NOMO-1 treated with DMSO at 0.1 percent for 48 hours (cell line): ENCODE measurements around the gene ERVH48-1.
A peak's percentile ranks its signal among the peaks of the same experiment; 100 is the strongest.
"Not testable (repeated sequence)": the region's sequence is repeated elsewhere in the genome, so short reads cannot be mapped to it uniquely, and the experiment has no call there.

Experiments
- DNase-seq: peaks from one replicate; lab custom pipeline; 2025; ENCODE audit not compliant: unreplicated experiment; lab: John Stamatoyannopoulos, UW

ERVH48-1 gene

DNA sequence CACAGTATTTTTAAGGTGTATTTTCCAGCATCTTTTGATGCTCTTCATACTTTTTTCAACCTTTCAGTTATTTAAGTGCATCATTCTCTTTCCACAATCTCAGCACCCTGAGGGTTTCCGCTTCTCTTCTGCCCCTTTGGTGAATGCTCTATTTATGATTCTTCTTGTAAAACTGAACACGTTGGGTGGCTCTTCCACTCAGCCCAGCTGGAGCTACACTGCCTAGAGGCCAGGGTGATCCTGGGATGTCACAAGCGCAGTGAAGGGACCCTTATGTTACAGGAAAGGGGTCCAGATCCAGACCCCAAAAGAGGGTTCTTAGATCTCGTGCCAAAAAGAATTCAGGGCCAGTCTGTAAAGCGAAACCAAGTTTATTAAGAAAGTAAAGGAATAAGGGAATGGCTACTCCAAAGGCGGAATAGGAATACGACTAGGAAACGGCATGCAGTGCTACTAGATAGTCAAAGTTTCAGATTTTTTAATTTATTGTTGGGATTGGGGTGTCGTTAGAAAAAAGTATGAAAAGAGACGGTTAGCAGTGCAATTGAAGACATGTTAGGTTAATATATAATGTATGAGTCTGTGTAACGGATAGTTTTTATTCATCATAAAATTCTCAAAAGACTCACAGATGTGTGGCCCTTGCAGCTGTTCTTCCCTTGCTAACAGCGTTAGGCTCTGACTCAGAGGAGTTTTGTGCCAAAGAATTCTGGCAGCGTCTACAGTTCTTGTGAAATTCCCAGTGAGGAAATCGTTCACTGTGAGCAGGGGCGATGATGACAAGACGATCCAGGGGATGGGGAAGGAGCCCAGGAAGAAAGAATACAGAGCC, 14.4 kb upstream of the ERVH48-1 start:
- DNase-seq: no peak

DNA sequence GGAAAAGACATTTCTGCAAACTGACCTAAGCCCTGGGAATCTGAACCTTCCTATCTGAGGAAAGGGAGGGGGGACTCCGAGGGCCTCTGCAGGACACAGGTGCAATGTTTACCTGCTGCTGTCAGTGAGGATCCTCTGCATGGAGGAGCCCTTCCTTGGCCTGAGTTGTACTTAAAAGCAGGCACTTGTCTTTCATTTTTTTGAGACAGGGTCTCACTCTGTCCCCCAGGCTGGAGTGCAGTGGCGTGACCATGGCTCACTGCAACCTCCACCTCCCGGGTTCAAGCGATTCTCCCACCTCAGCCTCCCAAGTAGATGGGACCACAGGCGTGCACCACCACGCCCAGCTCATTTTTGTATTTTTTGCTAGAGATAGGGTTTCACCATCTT, 13.2 kb upstream of the ERVH48-1 start:
- not testable (repeated sequence) for DNase-seq

- DNase-seq: no peak
These were observed 12.7 kb upstream of the ERVH48-1 start for GRCh38 chr21:42937960-42938605.

GRCh38 chr21:42937034-42937940, 11.9 kb upstream of the ERVH48-1 start:
- peak; percentile 28 for DNase-seq

- DNase-seq: not testable (repeated sequence)
These were observed 10.9 kb upstream of the ERVH48-1 start for GRCh38 chr21:42936360-42936759.

DNA sequence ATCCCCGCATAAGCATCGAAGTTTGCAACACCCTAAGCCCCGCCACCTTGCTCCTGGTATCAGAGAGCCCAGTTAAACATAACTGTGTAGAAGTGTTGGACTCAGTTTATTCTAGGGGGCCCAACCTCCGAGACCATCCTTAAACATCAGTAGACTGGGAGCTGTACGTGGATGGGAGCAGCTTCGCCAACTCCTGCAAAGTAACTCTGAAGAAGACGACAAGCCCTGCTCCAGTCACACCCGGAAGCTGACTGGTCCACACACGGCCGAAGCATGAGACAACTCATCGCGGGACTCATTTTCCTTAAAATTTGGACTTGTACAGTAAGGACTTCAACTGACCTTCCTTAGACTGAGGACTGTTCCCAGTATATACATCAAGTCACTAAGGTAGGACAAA, 8.5 kb upstream of the ERVH48-1 start:
- DNase-seq: not testable (repeated sequence)

GRCh38 chr21:42933137-42933970, 7.9 kb upstream of the ERVH48-1 start:
- DNase-seq: not testable (repeated sequence)

- not testable (repeated sequence) for DNase-seq
These were observed 7.1 kb upstream of the ERVH48-1 start for GRCh38 chr21:42932378-42933136.

DNA sequence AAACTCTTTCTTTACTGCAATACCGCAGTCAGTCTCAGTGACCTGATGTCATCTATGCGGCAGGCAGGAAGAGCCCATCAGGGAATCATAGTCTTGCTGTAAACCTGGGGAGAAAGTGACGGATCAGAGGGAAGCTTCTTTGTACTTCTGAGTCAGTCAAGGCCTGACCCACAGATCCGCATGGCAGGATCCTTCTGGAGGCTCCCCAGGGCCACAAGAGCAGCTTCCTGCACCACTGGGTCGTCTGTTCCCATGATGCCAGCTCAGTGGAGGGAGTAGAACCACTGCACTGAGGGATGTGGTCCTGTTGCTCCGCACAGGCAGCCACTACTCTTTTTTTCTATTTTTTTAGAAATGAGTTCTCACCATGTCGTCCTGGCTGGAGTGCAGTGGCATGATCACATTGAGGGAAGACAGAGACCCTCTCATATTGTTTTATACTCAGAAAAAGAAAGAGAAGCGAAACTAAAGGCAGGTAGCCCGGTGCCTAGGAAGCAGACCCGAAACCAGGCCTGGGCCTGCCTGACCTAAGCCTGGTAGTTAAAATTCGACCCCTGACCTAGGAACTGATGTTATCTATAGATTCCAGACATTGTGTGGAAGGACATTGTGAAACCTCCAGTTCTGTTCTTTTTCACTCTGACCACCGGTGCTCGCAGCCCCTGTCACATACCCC, 6.3 kb upstream of the ERVH48-1 start:
- no peak for DNase-seq

- DNase-seq: no peak
These were observed 4.5 kb upstream of the ERVH48-1 start for GRCh38 chr21:42929969-42930368.

DNA sequence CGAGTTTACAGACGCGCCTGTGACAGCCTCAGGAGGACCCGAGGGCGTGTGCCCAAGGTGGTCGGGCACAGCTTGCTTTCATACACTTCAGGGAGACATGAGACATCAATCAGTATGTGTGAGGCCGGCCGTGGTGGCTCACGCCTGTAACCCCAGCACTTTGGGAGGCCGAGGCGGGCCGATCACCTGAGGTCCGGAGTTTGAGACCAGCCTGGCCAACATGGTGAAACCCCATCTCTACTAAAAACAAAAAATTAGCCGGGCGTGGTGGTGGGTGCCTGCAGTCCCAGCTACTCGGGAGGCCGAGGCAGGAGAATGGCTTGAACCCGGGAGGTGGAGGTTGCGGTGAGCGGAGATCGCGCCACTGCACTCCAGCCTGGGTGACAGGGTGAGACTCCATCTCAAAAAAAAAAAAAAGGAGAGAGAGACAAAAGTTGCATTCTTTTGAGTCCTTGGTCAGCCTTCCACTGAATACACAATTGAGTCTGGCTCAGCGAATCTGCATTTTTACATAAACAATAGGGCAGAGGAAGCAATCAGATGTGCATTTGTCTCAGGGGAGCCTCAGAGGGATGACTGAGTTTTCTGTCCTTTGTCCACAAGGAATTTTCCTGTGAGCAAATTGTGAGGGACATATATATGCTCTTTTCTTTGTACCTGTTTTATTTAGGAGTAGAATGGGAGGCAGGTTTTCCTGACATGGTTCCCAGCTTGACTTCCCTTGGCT, 2.2 kb upstream of the ERVH48-1 start:
- not testable (repeated sequence) for DNase-seq

DNA sequence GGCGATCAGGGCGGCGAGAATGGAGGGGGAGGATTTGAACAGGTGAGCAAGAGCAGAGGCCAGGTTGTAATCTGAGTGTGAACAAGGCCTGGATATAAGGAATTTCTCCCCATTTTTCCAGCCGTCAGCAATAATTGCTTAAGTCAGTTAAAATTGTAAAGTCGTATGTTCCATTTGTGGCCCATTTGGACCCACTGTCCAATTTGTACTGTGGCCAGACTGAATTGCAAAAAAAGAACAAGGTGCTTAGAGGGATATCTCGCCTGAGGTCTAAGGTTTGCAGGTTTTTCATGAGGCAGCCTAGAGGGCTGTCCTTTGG, 1.0 kb downstream of the ERVH48-1 start:
- DNase-seq: no peak

- peak; percentile 92 for DNase-seq
These were observed 1.6 kb downstream of the ERVH48-1 start for GRCh38 chr21:42923553-42924432.

DNA sequence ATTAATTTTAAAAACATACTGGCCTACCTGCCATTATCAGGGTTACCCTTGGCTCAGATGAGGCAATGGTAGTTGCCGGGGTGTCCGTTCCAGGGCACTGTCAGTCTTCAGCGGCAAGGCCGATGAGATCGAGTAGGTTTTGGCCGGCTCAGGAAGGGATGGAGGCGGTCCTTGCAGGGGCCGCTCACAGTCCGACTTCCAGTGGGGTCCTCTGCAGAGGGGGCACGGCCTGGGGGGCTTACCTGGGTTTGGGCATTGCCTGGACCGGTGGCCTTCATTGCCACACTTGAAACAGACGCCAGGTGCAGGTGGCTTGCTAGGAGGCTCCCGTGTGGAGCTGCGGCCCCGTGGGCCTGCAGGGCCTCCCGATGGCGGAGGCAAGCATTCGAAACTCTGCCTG, 2.5 kb downstream of the ERVH48-1 start:
- no peak for DNase-seq

GRCh38 chr21:42921927-42922326, 3.5 kb downstream of the ERVH48-1 start:
- DNase-seq: no peak

- no peak for DNase-seq
These were observed 7.1 kb downstream of the ERVH48-1 start for GRCh38 chr21:42918291-42918690.

- no peak for DNase-seq
These were observed 12.0 kb downstream of the ERVH48-1 start for GRCh38 chr21:42913476-42913875.

- DNase-seq: not testable (repeated sequence)
These were observed 13.5 kb downstream of the ERVH48-1 start for GRCh38 chr21:42911920-42912319.
